HFF-Myc (cell line): ENCODE results near the gene GAS5.
A peak's percentile ranks its signal among the peaks of the same experiment; 100 is the strongest.

ENCODE experiments used
- DNase-seq: peaks from one replicate; pipeline ENCODE4 v3.0.0-alpha.2; 2011; ENCODE audit warnings: low read depth; ENCODE audit errors: extremely low read depth
- H3K4me3 ChIP-seq: replicated peaks from 2 replicates; pipeline ENCODE4 v1.5.1; 2011; ENCODE audit warnings: low read depth, mild to moderate bottlenecking, control low read depth, low read length
- TF ChIP-seq, protein P1 (sequence below): IDR thresholded peaks from 2 replicates; pipeline ENCODE4 v1.5.1; 2012; ENCODE audit warnings: mild to moderate bottlenecking, low read depth, low read length, control low read depth; ENCODE audit errors: missing control alignments

Gene GAS5

DNA sequence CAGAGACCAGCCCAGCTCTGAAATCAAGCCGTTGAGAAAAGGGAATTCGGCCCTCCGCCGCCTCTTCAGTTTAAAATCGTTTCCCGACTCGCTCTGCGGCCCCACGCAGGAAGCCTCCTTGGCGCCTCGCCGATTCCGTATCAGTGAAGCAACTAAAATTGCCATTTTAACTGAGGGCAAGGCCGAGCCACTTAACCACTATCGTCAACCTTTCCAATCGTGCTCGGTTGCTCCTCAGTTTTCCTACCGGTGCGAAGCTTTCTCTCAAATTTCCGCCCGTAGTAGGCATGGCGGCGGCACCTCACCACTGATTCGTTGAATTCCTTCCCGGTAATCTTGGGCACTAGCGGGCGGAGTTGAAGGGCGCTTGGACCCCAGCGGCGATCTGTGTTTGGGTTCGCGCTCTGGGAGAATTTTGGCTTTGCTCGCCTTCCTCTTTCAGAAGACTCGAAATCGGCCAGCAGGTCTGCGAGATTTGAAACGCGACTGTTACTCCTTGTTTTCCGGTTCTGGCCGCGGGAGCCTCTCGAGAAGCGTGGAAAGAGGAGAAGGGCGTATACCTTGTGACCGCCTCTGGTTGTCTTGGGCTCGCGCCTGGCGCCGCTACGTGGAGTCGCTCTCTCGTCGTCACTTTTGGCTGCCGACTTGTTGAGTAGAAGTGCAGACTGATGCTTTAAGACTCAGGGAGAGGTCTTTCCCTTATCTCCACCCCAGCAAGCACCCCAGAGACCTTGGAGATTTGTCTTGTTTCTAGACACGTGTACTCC lies 43.3 kb downstream of the GAS5 start, which contains the start of the genes CENPL and DARS2:
Gene CENPL, minus strand, starts transcription at position 569 of the 767 bp plus-strand sequence. CDS start 13,584 bp downstream, outside the sequence.
Gene DARS2, plus strand, starts transcription at position 359 of the 767 bp plus-strand sequence. CDS start 557 bp downstream, outside the sequence.
- TF ChIP-seq, protein P1, sequence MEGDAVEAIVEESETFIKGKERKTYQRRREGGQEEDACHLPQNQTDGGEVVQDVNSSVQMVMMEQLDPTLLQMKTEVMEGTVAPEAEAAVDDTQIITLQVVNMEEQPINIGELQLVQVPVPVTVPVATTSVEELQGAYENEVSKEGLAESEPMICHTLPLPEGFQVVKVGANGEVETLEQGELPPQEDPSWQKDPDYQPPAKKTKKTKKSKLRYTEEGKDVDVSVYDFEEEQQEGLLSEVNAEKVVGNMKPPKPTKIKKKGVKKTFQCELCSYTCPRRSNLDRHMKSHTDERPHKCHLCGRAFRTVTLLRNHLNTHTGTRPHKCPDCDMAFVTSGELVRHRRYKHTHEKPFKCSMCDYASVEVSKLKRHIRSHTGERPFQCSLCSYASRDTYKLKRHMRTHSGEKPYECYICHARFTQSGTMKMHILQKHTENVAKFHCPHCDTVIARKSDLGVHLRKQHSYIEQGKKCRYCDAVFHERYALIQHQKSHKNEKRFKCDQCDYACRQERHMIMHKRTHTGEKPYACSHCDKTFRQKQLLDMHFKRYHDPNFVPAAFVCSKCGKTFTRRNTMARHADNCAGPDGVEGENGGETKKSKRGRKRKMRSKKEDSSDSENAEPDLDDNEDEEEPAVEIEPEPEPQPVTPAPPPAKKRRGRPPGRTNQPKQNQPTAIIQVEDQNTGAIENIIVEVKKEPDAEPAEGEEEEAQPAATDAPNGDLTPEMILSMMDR: no peak
- peak; percentile 96 for DNase-seq
- peak within 1 kb of the TSS; percentile 91 for H3K4me3 ChIP-seq

DNA sequence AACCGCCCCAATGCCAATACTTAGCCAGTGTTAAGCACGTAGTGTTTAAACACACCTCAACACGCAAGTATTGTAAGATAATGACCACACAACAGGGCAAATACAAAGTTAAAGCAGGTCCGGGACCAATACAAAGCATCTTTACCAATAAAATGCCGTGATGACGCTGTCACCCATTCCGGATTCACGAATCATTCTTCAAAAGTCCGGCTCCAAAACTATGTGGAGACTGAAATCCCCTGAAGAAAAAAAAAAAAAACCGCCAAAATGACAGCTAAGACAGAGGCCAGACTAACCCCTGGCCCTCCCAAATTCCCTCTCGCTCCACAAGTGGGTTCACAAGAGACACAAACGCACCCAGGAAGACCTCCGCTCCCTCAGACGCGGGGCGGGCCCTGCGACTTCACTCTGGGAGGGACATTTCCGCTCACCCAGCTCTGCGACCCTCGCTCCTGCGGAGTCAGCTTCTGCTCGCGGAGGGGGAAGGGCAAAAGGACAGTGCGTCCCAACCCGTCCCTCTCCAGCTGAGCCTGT lies 43.9 kb downstream of the GAS5 start:
- no peak for DNase-seq
- TF ChIP-seq, protein P1: no peak
- peak overlapping the region; percentile 91 for H3K4me3 ChIP-seq

DNA sequence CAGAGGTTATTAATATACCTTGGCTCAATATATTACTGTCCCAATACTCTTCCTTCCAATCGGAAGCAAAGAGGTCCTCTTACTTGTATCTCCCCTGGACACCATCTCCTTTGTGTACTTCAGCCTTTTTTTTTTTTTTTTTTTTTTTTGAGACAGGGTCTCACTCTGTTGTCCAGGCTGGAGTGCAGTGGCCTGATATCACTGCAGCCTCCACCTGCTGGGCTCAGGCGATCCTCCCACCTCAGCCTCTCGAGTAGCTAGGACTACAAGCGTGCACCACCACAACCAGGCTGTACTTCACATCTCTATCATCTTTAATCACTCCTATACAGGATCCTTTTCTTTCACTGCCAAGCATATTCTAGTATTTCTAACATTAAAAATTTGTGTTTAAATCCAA lies 46.1 kb downstream of the GAS5 start:
- TF ChIP-seq, protein P1: no peak
- H3K4me3 ChIP-seq: 0 out of 2 replicates have a peak overlapping the region, but pooled peaks have one; percentile 4
- no peak for DNase-seq

DNA sequence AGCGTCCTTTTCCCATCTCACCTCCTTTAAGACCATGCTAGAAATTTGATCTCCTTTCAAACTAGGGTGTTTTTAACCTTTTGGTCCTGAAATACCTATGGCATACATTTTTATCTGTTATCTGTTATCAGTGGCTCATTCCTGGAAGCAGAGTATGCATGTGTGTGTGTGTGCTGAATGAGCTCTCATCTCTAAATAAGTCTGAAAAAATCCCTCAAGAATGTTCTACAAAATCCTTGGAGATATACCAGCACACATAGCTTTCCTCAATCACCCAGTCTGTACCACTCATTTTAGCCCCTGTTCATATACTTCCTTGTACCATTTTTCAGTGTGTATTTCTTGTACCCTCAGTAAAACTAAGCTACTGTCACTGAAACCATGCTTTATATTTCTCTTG lies 49.3 kb downstream of the GAS5 start:
- DNase-seq: no peak
- H3K4me3 ChIP-seq: no peak overlapping the region
- TF ChIP-seq, protein P1: no peak
